Left kidney (tissue), 2 donors: ENCODE measurements around the gene MYH9. TPM values are rescaled to one million over a fixed set of nuclear protein-coding genes. Genes with fewer than 3 reads are reported as not detected.

Experiments used
- DNase-seq: peaks from one replicate; pipeline ENCODE4 v3.0.0-alpha.2; 2013
- polyA plus RNA-seq: library from polyadenylated mRNA; unstranded; fragments of 120-200 nt; gene quantifications from one replicate; pipeline ENCODE4 v1.2.1, GENCODE V29; 2013; ENCODE audit not compliant: insufficient read length

Gene MYH9
- polyA plus RNA-seq, 1 donor = 263 TPM

DNA sequence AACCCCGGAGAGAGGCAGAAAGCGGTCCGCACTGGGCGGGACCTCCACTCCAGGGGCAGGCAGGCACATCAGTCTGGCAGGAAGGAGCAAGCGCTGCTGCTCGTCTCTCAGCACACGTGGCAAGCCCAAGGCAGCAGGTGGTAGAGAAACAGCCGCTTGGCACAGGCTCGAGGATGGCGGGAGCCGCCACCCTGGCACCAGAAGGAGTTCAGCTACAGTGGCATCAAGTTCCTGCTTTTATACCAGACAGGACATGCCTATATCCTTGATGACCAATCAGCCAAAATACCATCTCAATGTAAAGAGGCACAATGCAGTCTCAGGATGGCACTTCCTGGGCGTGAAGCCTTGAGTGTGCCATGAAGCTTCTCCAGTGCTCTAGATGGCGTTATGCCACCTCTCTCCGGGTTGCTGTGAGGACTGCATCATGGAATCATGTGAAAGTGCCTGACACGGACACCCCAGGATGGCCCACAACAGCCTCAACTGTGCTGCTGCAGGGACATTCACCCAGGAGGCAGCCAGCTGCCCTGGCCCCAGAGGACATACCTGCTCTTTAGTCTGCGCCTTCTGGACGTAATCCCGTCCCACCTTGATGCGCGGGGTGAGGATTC is 70.0 kb downstream of the MYH9 start:
- no peak for DNase-seq

GRCh38 chr22:36316419-36316818 is 71.3 kb downstream of the MYH9 start:
- no peak for DNase-seq

- no peak for DNase-seq
These were observed 72.4 kb downstream of the MYH9 start for GRCh38 chr22:36315325-36315724.

DNA sequence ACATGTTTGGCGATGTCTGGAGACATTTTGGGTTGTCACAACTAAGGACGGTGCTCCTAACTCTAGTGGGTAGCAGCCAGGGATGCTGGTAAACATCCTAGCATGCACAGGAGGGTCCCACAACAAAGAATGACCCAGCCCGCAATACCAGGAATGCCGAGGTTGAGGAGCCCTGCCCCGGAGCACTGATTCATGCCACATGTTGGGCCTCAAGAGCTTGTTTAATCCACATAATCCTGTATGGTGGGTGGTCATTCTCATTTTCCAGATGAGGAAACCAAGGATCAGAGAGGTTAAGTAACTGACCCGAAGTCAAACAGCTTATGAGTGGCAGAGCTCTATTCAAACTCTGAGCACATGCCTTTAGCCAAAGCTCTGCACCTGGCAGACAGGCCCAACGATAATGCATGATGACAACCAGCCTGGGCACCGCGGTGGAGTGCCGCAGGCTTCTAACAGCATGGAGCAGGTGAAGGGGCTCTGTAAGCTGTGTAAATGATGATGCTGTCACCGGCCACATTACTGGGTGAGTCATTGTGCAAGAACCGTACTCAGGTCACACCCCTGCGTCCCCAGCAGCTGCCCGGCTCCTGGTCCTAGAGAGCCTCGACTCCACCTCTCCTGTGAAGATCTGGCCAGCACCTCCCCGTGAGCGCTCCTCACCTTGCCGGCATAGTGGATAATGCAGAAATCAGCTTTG is 76.2 kb downstream of the MYH9 start:
- DNase-seq = no peak

DNA sequence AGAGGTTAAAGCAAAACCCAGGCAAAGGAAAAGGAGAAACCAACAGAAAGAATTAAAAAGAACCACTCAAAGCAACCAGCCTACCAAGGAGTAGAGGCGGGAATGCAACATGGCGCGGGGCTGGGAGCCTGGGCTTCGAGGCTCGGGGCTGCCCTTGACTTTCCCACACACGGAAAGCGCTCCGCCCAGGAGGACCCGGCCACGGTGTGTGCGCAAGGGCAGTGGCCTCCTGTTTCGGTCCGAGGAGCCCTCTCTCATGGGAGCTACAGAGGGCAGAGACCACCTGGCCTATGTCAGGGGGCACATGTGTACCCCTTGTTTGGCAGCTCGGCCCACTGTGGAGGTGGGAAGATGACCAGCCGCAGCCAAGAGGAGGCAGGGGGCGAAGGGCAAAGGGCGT is 78.9 kb downstream of the MYH9 start:
- no peak for DNase-seq

- DNase-seq = no peak
These were observed 81.5 kb downstream of the MYH9 start for GRCh38 chr22:36306227-36306626.

- no peak for DNase-seq
These were observed 82.0 kb downstream of the MYH9 start for GRCh38 chr22:36305813-36306212.

DNA sequence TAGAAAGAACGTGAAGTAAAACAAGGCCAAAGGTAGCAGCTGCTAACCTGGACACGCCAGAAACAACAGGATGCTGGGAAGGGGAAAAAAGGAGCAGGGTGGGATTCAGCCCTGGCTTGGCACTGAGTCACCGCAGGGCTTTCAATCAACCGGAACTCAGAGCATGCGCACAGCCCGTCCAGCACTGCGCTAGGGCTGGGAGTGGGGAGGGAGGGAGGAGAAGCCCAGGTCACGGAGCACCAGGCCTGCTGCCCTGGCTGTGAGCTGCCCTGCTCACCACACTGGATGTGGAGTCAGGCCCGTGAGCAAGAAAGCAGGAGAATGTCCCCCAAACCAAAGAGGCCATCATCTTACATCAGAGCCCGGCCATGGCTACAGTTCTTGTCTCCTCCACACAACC is 83.3 kb downstream of the MYH9 start:
- DNase-seq = no peak

DNA sequence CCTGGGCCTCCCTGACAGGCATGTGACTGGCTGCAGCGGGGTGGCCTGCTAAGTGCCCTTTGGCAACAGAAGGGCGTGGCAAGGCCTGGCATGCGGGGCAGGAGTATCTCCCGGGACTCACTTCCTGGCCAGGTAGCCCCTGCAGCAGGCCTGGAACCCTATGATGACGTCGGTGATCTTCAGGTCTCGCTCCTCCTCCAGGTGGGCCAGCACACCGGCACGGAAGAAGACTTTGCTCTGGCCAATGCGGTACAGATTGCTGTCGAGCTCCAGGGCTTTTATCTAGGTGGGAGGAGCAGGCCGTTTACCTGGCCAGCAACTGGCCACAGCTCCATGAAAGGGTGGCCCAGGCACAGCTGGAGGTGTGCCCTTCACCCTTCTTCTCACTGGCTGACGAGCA is 83.9 kb downstream of the MYH9 start:
- DNase-seq = no peak

GRCh38 chr22:36303115-36303467 is 84.7 kb downstream of the MYH9 start:
- DNase-seq = no peak

- no peak for DNase-seq
These were observed 85.2 kb downstream of the MYH9 start for GRCh38 chr22:36302439-36303114.

GRCh38 chr22:36301851-36302250 is 85.9 kb downstream of the MYH9 start:
- no peak for DNase-seq

DNA sequence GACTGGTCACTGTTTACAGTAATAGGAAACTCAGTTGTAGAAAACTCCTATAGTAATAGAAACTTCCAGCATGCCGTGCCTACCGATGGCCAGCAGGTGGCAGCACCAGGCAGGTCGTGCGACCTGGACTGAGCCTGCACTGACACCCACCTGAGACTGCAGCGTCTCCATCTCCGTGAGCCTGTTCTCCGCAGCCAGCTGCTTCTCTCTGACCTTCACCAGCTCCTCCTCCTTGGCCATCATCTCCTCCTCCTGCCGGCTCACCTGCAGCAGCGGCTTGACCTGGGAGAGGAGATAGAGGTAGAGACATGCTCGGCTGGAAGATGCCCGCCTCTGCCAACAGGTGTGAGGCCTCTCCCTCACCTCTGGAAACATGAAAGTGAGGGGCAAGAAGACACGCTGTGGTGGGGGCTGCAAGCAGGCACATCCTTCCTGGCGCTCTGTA is 86.4 kb downstream of the MYH9 start:
- DNase-seq = peak; percentile 64

GRCh38 chr22:36300396-36301212 is 87.2 kb downstream of the MYH9 start:
- DNase-seq = no peak

GRCh38 chr22:36299911-36300310 is 87.9 kb downstream of the MYH9 start:
- no peak for DNase-seq

DNA sequence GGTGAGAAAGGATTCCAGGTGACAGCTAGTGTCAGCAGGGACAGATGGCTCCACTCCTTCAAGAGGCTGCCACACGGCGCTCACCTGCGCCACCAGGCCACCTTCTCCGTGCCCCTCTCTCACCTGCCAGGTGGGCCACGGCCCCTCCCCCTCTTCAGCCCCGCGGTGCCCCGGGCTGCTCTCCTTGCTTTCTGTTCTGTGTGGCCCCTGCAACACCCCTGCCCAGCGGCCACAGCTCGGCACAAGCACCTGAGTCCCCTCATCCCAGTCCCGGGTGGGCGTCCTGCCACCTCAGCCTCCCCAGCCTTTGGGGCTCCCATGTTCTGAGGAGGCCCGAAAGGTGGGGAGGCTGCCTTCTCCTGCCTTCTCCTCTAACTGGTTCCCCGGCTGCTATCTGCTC is 88.5 kb downstream of the MYH9 start:
- no peak for DNase-seq

DNA sequence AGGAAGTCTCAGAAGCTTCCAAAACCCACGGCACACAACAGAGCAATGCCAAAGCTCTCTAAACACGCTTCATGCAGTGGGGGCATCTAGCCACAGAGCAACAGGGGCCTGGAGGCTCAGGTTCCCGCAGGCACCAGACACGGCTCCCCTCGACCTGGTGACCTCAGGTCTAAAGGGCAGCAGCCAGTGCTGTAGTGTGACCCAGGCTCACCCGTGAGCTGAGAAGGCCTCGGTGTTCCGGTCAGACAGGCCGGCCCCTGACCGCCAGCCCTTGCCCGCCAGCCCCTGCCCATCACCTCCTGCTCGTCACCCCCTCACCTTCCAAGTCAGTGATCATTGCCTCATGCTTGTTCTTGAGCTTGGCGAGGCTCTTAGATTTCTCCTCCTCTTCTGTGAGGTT is 89.2 kb downstream of the MYH9 start:
- no peak for DNase-seq

- no peak for DNase-seq
These were observed 89.6 kb downstream of the MYH9 start for GRCh38 chr22:36298118-36298517.

DNA sequence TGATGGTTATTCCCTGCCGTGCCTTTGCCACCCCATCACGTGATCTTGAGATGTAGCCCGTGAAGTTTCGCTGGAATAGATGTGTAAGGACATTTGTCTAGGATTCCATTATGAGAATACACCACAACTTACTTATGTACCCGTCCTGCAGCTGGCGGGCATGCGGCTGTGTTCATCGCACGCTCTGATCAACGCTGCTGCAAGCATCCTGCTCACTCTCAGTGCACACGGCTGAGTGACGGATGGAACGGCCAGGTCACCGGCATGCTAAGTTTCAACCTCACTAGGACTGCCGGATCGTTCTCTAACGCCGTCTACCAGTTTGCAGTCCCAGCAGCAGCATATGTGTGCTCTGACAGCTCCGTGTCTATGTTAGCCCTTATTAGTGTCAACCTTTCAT is 90.2 kb downstream of the MYH9 start:
- no peak for DNase-seq

GRCh38 chr22:36296690-36297089 is 91.1 kb downstream of the MYH9 start:
- no peak for DNase-seq

- DNase-seq = no peak
These were observed 92.5 kb downstream of the MYH9 start for GRCh38 chr22:36295247-36295646.

GRCh38 chr22:36294801-36295200 is 93.0 kb downstream of the MYH9 start:
- no peak for DNase-seq

DNA sequence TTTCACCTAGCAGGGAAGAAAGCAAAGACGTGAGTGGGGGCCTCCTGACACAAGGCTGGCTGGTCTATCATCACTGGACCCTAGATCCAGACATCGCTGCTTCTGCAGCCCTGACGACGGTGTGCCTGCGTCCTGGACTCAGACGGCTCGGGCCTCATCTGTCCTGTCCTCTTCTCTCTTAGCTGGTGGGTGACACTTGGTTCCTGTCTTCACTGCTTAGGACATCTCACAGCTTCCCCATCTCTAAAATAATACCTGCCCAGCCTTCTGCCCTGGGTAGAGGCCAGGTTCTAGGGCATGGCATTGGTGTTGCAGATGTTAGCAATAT is 93.5 kb downstream of the MYH9 start:
- DNase-seq = no peak
